ENCODE measurements around the gene NAA60. TPM values are rescaled to one million over a fixed set of nuclear protein-coding genes. Genes with fewer than 3 reads are reported as not detected.

NAA60 gene
- total and polyA plus RNA-seq, 12 donors = 32.1 to 57.5 (median 37.7) TPM

- H3K9me3 ChIP-seq = no peaks in the 10 kb centered on the region
- H3K27me3 ChIP-seq = no peaks in the 10 kb centered on the region
- no peaks in the 10 kb centered on the region for H3K36me3 ChIP-seq
- intact Hi-C loops (cut with DNase I) = loop anchor here in 3 of 10 donors (10.0 kb wide), 3 partner anchors 60 to 310 kb away; partner anchors contain the start of gene OR1F1 (in 1 of the 3)
- DNase-seq (no peak), ATAC-seq (peak in 1 of 8 donors; percentile 4)
- no peak overlapping the region for H3K4me3 ChIP-seq
- TF ChIP-seq CTCF (IDR thresholded peaks at IDR 0.05) = no peak
- H3K4me1 ChIP-seq = peaks cover 0 to 18% (median 7%) of the 10 kb centered on the region in 9 donors
- no peak overlapping the region for H3K27ac ChIP-seq
- WGBS, 2 donors = 92 to 95% methylated on average over 13 to 16 of the region's 16 CpGs
Measured at GRCh38 chr16:3494386-3494973, 51.0 kb downstream of the NAA60 start.

- intact Hi-C loops (cut with DNase I) = loop anchor here in 3 of 10 donors (10.0 kb wide), 3 partner anchors 60 to 310 kb away; partner anchors contain the start of gene OR1F1 (in 1 of the 3)
Measured at GRCh38 chr16:3495176-3495575, 51.7 kb downstream of the NAA60 start, which contains the start of gene C16orf90. TSS of gene C16orf90 (minus strand) at chr16:3495489. CDS start at chr16:3495421, 68 bp downstream.

GRCh38 chr16:3496386-3496785 lies 52.9 kb downstream of the NAA60 start:
- TF ChIP-seq CTCF (IDR thresholded peaks at IDR 0.05) = no peak
- Histone ChIP-seq H3K4me3 (no peak overlapping the region), H3K27me3 (no peaks in the 10 kb centered on the region), H3K27ac (no peak overlapping the region), H3K9me3 (no peaks in the 10 kb centered on the region), H3K4me1 (peaks cover 0 to 21% (median 6%) of the 10 kb centered on the region in 9 donors), H3K36me3 (no peaks in the 10 kb centered on the region)
- 96% methylated on average over 30 of the region's 30 CpGs for WGBS, 2 donors
- intact Hi-C loops (cut with DNase I) = loop anchor here in 3 of 10 donors (10.0 kb wide), 3 partner anchors 62 to 312 kb away; partner anchors contain the start of gene OR1F1 (in 1 of the 3)
- DNase-seq (no peak), ATAC-seq (no peak)

More at GRCh38 chr16:3495176-3495575, 51.7 kb downstream of the NAA60 start, which contains the start of gene C16orf90:
- no peaks in the 10 kb centered on the region for H3K36me3 ChIP-seq
- WGBS, 2 donors = 84 to 85% methylated on average over 3 of the region's 3 CpGs
- DNase-seq (no peak), ATAC-seq (no peak)
- no peaks in the 10 kb centered on the region for H3K9me3 ChIP-seq
- peaks cover 2 to 21% (median 7%) of the 10 kb centered on the region in 9 donors for H3K4me1 ChIP-seq
- no peak within 1 kb of the TSS for H3K4me3 ChIP-seq
- H3K27me3 ChIP-seq = no peaks in the 10 kb centered on the region
- no peak within 1 kb of the TSS for H3K27ac ChIP-seq
- TF ChIP-seq CTCF (IDR thresholded peaks at IDR 0.05) = no peak

- no peaks in the 10 kb centered on the region for H3K9me3 ChIP-seq
- H3K27me3 ChIP-seq = no peaks in the 10 kb centered on the region
- TF ChIP-seq CTCF (IDR thresholded peaks at IDR 0.05) = no peak
- intact Hi-C loops (cut with DNase I) = loop anchor here in 3 of 10 donors (10.0 kb wide), 3 partner anchors 63 to 313 kb away; partner anchors contain the start of gene OR1F1 (in 1 of the 3)
- no peak for DNase-seq
- ATAC-seq = no peak
- H3K36me3 ChIP-seq = no peaks in the 10 kb centered on the region
- H3K4me3 ChIP-seq = no peak overlapping the region
- H3K4me1 ChIP-seq = peaks cover 2 to 28% (median 12%) of the 10 kb centered on the region in 9 donors
- WGBS, 2 donors = 97 to 98% methylated on average over 4 of the region's 4 CpGs
- H3K27ac ChIP-seq = no peak overlapping the region
Measured at GRCh38 chr16:3497771-3498170, 54.3 kb downstream of the NAA60 start.
